SIG-M5 treated with dmso at 0.1 percent for 504 hours (cell line): ENCODE measurements around the gene EI24.
A peak's percentile ranks its signal among the peaks of the same experiment; 100 is the strongest.

ENCODE experiments used
- DNase-seq: peaks from one replicate; lab custom pipeline; 2025; ENCODE audit not compliant: unreplicated experiment; lab: John Stamatoyannopoulos, UW

Gene EI24

DNA sequence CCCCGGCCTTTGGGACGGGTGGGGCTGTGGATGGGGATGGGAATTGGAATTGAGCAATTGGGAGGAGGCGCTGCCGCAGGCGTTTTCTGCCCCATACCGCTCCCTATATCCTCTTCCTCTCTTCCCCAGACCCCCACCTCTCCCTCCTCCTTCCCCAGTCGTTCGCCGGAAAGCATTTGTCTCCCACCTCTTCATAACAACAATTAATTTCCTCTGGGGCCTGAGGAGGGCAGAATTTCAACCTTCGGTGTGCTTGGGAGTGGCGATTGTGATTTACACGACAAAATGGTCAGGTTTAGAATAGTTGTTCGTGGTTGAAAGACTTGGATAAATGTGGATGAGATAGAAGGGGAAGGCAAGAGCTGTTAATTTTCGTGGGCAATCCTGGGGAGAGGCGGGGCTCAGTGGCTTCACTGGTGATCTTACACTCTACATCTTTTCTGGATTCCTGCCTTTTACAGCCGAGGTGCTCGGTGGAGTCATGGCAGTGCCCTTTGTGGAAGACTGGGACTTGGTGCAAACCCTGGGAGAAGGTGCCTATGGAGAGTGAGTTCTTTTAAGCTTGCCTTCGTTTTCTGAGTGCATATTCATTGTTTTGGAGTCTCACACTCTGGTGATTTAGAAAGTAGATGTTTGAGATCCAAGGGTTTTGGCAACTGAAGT is 57.1 kb downstream of the EI24 start:
- DNase-seq = peak; percentile 74

DNA sequence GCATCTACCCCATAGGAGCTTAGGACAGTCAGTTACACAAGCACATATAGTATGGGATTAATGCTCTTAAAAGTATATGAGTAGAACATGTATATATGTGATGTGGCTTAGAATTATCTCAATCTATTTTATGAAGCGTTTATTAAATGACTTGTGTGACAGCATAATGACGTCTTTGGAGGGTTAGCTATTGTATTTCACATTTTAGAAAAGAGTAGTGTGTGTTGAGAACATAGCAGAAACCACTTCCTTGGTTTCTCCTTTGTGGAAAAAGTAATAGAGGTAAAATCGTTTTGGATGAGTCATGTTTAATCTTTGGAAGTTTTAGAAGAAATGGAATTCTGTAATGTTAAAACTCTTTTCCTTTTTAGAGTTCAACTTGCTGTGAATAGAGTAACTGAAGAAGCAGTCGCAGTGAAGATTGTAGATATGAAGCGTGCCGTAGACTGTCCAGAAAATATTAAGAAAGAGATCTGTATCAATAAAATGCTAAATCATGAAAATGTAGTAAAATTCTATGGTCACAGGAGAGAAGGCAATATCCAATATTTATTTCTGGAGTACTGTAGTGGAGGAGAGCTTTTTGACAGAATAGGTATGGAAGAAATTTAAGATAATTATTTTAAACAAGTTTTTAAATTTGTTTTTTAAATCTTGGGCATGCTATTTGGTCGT is 58.1 kb downstream of the EI24 start:
- DNase-seq = no peak
